Stimulated activated CD4-positive, alpha-beta T cell treated with anti-CD3 and anti-CD28 coated beads, Interleukin-4, amount 100 ng/mL, for 48 hours (primary cell): Measurements from ENCODE around the gene RAI14.
"Not testable (repeated sequence)": the region's sequence is repeated elsewhere in the genome, so short reads cannot be mapped to it uniquely, and the experiment has no call there.

ENCODE experiments used
- DNase-seq, 2 donors: peaks; one replicate each; pipeline ENCODE4 v3.0.0-alpha.2; 2020; ENCODE audit warnings: low read depth in 2 of 2

Gene RAI14

DNA sequence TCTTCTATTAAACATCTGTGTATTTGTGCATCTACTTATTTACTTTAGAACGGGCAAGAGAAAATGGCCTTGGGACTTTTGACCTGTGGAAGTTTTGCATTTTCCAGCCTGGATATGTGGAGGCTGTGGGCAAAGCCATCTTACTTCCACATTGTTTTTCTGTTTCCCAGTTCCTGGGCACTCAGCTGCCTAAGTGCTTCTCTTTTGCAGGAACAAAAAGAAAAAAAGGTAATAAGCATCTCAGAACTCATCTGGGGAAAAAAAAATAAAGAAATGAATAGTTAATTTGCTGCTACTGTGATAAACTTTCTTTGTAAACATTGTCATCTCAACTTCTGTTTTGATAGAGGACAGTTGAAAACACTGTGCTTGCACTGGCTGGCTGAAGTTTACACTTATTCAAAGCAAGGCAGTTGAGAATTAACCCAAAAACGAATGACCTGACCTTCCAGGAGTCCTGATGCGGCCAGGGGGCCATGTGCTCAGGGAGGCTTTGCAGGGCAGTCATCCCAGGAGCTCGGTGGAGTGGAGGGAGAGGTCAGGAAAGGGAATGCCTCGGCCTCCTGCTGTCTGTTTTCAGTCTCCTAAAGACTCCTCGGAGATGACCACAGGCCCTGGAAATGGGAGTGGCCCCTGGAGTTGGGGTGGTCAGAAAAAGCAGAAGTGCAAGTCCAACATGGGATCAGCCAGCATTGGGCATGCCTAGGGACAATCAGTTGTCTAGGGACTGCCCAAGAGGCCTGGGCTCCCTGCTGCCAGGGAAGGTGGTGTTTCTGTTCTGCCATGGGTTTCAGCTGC, 75.5 kb downstream of the RAI14 start:
- no peak for DNase-seq

DNA sequence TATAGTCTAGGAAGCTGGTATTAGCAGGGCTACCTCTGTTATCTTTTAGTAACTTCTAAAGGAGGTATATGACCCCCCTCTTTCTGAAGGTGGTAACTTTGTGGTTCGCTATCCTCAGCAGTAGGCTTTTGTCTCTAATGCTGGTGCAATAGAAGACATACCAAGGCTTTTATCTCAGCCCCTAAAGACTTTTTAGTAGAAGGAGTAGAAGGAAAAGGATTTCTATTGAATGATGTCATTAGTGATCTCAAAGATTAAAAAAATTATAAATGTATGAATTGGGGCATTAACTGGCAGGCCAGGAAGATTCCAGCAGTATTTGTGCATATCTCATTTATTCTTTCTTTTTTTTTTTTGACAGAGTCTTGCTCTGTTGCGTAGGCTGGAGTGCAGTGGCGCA, 78.2 kb downstream of the RAI14 start:
- DNase-seq: no peak

DNA sequence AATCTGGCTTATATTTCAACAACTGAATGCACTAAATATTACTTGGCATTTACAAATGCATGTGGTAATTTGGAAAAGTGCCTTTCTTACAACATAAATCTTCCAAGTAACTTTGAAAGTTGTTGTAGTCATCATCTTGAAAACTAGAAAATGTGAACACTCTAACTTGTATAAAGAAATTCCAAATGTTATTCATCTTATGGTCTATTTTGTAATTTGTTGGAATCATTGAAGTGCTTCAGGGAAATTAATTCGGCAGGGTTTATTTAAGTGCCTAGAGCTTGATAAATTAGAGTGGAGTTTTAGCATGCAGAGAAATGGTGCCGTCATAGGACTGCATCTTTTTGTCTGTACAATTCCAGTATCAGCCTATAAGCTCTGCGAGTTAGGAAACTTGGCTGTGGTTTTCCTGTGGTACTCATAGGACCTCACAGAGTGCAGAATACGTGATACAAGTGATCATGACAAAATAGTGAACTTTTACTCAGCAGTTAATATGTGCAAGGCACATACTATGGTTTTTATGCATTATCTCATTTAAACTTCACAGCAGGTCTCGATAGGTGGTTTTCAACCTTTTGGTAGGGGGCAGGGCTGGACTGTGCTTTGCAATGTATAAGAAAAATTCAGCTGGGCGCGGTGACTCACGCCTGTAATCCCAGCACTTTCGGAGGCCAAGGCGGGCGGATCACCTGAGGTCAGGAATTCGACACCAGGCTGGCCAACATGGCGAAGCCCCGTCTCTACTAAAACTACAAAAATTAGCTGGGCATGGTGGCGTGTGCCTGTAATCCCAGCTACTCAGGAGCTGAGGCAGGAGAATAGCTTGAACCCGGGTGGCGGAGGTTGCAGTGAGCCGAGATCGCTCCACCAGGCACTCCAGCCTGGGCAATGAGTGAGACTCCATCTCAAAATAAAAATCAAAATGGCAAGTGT, 79.6 kb downstream of the RAI14 start:
- no peak for DNase-seq

DNA sequence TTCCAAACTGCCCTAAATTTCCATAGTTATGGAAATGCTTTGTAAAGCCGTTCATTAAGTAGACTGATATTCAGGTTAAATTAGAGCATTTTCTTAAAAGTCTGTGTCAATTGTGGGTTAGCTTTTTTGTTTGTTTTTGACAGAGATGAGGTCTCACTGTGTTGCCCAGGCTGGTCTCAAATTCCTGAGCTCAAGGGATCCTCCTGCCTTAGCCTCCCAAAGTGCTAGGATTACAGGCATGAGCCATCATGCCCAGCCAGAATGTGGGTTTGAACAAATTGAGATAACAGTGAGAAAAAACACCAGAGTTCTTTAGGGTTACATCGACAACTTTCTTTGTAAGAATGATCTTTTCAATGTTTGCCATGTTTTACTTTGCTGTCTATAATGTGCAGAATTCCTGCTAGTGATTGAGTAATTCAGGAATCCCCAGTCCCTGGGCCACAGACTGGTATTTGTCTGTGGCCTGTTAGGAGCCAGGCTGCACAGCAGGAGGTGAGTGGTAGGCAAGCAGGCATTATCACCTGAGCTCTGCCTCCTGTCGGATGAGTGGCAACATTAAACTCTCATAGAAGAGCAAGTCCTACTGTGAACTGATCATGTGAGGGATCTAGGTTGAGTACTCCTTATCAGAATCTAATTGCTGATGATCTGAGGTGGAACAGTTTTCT, 80.5 kb downstream of the RAI14 start:
- no peak for DNase-seq

DNA sequence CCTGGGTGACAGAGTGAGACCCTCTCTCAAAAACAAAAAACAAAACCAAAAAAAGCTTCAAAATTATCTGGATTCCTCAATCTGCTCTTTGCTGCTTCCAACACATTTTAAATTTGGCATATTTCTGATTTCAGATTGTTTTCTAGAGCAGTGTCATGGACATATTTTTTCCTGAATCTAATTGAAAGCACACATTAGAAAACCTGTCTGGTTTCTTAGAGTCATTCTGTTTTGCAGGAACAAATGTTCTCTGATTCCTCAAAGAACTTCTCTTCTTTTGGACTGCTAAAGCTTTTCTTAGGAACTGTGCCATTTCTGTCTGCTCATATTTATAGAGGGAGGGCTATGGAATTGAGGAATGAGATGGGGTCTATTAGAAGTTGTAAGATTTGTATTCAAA, 81.6 kb downstream of the RAI14 start:
- no peak for DNase-seq

DNA sequence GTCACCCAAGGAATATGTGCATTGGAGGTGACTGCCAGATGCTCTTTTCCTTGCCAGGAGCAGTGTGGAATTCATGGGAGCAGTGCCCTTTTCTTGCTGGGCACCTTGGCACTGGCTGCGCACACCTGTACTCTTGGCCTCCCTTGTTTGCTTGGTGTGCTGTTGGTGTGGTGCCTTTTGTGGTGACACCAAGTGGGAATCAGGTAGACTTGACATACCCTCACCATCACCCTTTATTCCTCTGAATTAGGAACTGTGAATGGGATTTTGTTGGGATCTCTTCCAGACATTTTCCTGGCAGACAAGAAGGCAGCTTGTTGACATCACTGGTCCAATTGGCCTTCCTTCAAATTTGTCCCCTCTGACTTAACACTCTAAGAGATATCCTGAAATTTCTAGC, 82.3 kb downstream of the RAI14 start:
- DNase-seq: no peak

DNA sequence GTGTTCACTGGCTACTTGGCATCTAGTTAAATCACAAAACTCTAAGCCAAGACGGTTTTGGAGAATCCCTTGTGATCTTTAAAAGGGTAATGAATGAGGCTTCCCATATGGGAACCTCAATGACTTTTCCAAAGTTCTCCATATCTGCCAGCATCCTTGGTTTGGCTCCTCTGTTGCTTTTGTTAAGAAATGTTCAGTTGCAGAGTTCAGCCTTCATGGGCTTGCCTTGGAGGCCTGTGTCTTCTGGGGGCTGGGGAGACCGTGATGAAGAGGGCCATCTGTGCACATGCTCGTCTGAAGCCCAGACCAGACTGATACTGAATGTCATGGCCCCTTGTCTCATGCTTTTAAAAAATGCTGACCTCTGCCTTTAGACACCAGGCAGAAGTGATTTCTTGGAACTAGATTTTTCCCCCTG, 84.3 kb downstream of the RAI14 start:
- no peak for DNase-seq

DNA sequence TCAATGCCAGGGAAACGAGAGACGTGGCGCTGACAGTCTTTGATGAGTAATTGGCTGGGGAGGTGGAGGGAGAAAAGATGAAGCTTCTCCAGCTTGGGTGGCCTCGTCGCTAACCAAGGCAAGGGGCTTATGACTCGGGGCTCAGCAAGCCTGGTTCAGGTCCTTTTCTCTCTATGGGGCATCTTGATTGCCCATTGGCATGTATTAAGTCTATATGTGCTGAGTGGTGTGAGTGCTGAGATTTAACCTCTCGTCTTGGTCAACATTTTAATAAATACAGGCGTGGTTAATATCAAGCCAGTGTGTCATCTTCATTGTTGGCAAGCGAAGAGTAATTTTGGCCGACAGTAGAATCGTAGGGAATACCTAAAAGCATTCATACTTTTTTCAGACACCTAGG, 85.9 kb downstream of the RAI14 start:
- no peak for DNase-seq

DNA sequence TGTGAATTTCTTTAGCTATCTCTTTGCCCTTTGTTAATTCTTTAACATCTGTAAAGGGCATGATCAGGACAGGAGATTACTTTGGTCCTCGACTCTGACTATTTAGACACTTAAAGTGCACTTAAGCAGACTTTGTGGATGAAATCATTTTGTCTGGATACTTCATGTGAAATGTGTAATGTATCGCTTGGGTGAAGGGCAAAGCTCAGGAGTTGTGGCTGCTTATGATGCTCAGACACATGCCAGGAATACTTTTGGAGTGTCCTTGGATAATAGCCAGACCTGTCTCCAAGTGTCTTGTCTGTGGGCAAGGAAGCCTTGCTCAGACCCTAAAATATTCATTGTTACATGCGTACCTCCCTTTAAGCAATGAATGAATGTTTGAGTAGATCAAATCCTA, 87.8 kb downstream of the RAI14 start:
- DNase-seq: no peak

DNA sequence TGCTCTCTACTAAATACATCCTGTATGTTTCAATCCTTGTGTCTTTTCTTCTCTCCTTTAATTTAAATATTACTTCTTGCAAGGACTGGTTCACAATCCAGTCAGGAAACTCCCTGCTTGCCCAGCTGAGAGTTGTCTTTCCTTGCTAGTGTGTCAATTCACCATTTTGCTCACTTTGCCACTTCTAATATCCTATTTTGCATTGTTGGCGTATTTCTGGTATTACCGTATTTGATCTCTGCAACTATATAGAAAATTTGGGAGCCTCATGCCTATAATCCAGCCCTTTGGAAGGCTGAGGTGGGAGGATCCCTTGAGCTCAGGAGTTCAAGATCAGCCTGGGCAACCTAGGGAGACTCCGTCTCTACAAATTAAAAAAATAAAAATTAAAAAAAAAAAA, 92.3 kb downstream of the RAI14 start:
- DNase-seq: no peak

DNA sequence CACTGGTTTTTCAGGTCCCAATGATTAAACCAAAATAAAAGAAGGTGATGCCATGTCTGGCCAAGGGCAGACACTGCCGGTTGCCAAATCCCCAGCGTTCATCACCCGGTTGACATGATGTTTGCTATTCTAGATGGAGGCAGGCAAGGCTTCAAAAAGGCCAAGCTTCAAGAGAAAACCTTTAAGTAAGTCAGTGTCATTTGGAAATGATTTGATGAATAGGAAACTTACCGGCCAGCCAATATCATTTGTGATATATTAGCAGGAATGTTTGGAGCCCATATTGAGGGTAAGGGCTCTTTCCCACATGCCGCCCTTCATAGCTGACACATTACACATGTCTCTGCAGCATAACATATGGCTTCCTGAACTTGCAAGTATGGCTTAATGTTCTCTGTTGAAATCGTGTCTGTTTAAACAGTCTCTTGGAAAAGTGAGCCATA, 93.3 kb downstream of the RAI14 start:
- no peak for DNase-seq

DNA sequence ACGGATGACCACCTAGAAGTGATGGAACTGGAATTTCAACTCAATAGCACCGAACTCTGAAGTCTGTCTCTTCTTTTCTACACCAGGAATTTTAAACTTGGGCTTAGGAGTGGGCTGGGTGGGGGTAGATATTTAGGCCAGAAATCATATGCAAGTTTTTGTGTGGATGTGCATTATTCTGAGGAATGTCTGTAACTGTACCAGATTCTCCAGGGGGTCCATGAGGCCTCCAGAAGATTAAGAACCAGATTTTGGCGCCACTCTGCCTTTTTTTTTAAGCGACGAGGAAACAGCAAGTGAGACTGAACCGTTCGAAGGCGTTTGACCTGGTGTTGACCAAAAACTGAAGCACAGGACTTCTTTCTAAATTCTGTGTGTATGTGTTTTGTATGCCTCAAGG, 94.1 kb downstream of the RAI14 start:
- no peak for DNase-seq

DNA sequence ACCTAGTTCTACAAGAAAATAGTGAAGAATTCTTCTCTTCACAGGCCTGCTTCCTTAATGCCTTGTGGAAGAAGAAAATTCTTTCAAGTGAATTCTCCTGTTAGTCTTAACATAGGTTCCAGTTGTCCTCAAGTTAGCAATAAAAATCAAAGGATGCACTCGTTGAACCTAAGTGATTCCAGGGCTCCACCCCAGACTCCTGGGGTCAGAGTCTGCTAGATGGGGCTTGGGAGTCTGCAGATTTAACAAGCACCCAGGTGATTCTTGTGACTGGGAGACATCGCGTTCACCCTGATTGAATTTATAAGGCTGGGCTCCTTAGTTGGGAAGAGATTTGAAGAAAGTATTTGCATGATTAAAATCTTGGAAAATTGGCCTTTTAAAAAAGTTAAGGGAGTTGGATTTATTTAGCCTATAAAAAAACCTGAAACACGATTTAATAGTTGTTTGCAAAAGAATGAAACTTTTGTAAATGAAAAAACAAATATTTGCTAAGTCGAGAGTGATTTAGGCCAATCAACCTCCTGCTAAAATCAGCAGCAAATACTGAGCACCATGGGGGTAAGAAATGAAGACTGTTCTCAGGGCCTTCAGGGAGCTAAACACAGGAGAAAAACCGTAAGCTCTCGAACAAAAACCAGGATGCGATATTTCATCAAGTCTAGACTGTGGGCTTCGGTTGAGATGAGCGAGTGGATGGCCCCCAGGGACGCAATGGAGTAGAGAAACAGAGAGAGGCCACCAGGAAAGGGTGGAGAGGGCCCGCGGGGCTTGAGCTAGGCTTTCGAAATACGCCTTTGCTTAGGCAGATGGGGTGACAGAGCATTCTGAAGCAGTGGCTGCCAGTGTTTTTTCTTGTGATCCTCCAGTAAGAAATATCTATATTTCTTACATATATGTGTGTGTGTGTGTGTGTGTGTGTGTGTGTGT, 95.9 kb downstream of the RAI14 start:
- no peak for DNase-seq

DNA sequence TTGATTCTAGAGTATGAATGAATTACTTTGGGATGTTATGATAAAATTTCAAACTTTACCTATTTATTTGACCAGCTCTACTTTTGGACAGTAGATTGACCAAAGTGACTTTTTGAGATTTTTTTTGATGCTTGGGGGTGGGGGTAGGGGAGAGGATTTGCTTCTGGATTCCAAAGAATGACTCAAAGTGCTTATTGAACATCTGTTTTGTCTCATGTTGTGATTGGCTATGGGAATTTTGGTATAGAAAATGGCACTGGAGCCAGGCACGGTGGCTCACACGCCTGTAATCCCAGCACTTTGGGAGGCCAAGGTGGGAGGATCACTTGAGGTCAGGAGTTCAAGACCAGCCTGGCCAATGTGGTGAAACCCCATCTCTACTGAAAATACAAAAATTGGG, 97.1 kb downstream of the RAI14 start:
- DNase-seq: not testable (repeated sequence)

DNA sequence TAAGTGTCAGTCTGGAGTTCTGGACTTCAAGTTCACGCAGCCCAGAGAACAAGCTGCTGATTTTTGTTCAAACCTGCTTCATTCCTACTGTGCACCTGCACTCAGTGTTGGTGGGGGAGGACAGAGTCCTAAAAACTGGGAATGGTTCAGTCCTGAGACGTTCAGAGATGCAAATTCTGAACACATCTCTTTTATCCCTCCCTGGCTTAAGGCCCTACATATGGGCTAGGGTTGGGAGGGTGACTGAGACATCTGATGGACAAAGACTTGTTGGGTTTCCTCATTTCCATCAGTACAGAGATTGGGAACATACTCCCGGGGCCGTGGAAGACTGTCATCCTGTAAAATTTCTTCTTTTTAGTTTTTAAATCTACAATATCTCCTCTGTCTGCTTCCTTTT, 99.8 kb downstream of the RAI14 start:
- no peak for DNase-seq

DNA sequence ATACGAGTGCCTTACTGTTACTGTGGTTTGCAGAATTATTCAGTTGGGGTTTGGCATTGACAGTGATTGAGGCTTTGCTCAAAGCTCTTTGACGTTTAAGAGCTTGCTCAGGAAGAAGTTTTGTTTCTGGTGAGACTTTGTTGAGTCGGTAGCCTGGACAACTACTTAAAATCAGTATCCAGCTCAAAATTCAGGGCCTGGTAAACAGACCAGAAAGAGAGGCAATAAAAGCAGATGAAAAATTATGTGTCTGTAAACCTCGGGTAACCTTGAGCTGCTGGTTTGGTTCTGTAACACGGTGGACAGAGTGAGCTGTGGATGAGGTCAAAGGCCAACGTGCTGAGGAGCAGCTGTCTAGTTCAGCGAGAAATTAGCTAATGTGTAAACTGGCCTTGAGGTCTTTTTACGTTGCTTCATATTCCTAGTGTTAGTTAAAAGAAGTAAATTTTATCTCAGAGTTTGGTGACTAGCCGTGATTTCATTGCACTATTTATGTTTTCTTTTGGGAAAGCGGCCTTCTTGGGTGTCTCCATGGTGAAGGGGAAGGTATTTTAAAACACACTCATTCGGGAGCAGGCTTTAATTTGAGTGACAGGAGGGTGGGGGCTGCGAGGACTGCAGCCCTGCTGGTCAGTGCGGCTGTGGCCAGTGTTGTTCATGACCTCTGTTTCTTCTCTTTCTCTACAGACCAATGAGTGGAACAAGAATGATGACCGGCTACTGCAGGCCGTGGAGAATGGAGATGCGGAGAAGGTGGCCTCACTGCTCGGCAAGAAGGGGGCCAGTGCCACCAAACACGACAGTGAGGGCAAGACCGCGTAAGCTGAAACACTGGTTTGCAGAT, 100.9 kb downstream of the RAI14 start:
- no peak for DNase-seq

DNA sequence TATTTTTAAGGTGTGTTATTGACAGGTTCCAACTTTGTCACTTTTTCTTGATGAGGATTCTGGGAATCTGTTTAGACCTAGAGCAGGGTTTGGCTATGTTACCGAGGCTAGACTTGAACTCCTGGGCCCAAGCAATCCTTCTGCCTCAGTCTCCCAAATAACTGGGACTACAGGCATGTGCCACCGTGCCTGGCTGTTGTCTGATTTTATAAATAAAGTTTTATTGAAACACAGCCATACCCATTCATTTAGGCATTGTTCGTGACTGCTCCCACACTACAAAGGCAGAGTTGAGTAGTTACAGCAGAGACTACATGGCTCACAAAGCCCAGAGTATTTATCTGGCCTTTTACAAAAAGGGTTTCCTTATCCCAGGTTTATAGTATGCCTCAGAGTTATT, 102.4 kb downstream of the RAI14 start:
- DNase-seq: no peak

DNA sequence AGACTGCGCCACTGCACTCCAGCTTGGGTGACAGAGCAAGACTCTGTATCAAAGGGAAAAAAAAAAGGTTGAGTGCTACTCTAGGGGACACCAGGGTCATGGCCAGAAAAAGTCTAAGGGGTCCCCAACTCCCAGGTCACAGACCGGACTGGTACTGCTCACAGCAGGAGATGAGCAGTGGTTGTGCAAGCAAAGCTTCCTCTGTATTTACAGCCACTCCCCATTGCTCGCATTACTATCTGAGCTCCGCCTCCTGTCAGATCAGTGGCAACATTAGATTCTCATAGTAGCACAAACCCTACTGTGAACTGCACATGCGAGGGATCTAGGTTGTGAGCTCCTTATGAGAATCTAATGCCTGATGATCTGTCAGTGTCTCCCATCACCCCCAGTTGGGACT, 103.1 kb downstream of the RAI14 start:
- not testable (repeated sequence) for DNase-seq

DNA sequence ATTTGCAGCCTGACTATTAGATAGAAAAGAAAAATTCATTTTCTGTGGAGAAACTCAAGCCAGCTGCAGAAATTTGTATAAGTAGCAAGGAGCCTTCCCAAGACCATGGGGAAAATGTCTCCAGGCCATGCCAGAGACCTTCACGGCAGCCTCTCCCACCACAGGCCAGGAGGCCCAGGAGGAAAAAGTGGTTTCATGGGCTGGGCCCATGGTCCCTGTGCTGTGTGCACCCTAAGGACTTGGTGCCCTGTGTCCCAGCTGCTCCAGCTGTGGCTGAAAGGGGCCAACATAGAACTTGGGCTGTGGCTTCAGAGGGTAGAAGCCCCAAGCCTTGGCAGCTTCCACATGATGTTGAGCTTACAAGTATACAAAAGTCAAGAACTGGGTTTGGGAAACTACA, 109.5 kb downstream of the RAI14 start:
- DNase-seq: no peak

DNA sequence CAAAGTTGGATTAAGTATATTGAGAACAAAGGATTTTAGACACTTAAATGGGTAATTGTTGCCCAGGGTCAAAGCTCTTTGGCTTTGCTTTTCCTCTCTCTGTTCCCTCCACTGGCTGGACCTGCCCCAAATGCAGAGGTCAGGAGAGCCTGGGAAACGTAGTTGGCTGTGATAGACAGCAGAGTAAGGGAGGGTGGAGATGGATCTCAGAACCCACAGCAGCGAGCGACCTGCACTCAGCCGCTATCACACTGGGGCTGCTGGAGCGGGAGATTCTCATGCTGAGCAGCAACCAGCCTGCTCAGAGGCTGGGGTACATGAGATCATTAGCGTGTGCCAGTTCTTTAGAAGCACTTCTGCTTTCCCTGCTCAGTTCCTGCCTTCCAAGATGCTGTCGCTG, 111.1 kb downstream of the RAI14 start:
- no peak for DNase-seq
